GM19455 (cell line): ENCODE data around the gene MRPL43.
"Not testable (repeated sequence)": the region's sequence is repeated elsewhere in the genome, so short reads cannot be mapped to it uniquely, and the experiment has no call there.

Experiments
- ATAC-seq: cut with Tn5 transposase; IDR thresholded peaks from one replicate; pipeline ENCODE4 v1.9.1; 2021; ENCODE audit not compliant: unreplicated experiment

The MRPL43 gene

DNA sequence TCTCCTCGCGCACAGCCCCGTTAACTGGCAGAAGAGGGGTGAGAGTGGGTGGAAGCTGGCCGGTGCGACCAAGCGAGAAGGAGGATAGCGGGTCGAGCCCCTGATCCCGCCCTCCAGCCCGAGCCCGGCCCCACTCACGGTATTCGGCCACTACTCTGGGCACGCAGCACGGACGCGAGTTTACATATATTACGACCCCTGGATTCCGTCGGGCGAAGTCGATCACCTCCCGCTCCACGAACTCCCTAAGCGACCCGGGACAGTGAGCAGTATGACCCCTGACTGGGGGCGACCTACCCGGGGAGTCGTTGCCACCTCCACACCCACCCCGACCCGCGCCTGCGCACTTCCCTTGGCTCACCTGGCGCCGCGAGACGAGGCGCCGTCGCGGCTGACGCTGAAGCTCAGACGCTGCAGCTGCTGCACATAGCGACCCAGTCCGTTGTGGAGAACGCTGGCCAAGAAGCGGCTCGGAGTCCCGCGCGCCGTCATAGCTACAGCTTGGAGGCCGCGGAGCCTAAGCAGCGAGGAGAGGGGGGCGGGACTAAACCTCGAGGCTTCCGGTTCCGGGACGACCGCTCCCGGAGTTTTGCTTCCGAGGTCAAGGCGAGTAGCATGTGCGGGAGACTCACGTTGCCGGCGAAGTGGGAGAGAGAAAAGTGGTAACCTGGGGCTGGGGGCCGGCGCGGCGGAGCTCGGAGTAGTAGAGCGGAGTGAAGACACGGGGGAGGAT is at the start of gene MRPL43, which contains the start of gene TWNK:
TSS of gene MRPL43 (minus strand) at position 546 of the 733 bp plus-strand sequence. CDS start at position 492, 54 bp downstream.
TSS of gene TWNK (plus strand) at position 592 of the 733 bp plus-strand sequence. CDS start 668 bp downstream, outside the sequence.
- peak; percentile 75 for ATAC-seq

DNA sequence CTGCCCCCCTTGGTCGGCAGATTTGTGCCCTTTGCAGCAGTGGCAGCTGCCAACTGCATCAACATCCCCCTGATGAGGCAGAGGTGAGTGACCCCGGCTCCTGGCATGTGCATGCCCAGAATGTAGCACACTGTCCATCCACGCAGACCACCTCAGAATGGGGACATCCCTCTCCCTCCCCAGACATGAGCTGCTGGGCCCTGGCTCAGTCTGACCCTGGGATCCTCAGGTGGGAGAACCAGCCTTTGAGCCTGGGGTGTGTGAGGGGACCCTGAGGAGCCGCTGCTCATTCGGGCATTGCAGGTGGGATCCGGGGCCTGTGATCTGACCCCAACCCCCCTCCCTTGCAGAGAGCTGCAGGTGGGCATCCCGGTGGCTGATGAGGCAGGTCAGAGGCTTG is 49.4 kb upstream of the MRPL43 start:
- no peak for ATAC-seq

DNA sequence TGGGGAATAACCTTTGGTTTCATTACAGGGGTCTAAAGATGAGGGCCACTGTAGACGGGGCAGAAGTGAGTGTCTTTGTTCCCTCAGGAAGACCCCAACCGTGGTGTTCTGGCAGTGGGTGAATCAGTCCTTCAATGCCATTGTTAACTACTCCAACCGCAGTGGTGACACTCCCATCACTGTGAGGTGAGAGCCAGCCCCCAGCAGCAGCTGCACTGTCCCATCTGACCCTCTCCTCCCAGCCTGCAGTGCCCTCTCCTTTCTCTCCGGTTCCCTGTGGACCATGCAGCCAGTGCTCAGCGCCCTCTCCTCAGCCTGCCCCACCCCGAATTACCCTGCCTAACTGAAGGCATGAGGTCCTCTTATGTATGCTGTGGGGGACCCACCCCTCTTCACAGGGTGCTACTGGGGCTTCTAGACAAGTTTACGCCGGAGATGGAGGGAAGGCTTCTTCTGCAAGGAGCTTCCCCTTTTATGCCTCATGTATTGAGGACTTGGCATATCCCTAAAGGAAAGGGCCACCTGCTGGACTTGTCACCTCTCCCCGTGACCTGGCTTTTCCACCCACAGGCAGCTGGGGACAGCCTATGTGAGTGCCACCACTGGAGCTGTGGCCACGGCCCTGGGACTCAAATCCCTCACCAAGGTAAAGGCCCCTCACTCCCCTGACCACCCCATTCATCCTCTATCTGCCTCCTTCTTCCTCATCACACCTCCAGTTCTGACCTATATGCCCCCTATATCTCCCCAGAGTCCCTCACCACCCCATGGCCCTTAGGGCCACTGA is 48.8 kb upstream of the MRPL43 start:
- no peak for ATAC-seq

DNA sequence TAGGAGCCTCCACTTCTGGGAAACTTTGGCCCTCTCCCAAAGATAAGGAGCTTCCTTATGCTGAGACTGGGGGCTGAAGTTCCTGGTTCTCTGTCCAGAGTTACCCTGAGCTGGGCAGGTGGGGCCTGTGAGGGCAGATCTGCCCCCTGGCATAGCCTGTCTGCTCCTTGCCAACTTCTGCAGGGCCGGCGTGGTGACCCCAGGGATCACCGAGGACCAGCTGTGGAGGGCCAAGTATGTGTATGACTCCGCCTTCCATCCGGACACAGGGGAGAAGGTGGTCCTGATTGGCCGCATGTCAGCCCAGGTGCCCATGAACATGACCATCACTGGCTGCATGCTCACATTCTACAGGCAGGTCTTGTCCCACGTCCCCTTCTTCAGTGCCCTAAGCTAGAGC is 48.0 kb upstream of the MRPL43 start:
- ATAC-seq, result no peak

DNA sequence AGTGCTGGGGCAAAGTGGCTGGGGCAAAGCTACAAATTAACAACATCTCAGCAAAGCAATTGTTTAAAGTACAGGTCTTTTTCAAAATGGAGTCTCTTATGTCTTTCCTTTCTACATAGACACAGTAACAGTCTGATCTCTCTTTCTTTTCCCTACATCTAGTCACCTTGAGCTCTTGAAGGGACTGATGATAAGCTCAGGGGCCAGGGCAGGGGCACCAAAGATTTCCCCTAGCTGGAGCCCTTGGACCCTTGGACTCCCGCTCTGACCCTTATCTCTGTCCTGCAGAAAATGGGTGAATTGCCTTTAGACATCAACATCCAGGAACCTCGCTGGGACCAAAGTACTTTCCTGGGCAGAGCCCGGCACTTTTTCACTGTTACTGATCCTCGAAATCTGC is 47.1 kb upstream of the MRPL43 start:
- ATAC-seq, result not testable (repeated sequence)

DNA sequence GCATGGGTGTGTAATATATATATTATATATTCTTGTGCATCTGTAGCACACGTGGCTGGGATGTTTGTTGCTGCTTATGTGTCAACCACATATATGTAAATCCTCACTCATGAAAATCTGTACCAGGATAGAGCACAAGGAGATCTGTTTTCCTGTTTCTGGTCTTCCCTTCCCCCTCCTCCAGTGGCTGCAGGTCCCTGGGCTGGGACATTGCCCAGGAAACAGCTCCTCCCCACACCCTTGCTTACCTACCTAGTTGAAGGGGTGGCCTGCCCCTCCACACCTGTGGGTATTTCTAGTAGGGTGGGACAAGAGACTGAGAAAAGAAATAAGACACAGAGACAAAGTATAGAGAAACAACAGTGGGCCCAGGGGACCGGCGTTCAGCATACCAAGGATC is 46.0 kb upstream of the MRPL43 start:
- no peak for ATAC-seq

DNA sequence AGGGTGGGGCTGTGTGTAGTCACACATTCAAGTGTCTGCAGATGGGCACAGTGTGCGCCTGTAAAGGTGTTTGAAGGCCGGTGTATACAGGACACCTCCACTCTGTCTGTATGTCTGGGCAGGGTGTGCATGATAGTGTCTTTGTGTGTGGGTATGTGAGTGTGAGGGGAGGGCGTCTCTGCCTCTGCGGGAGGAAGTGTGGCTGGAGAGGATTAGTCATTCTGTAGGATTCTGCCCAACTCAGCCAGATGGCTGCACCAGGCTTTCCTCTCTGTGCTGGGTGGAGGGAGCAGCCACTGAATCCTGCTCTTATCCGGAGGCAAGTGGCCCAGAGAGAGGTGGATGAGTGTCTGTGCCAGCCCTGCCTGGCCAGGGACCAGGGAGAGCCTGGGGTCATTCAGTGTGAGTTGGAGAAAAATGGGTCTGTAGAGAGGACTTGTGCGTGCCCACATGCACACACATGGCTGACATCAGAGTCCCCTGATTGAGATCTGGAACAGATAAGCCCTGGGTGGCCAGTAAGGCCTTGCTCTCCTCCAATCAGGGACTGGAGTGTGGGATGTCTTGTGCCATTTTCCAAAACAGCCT is 45.4 kb upstream of the MRPL43 start:
- no peak for ATAC-seq

DNA sequence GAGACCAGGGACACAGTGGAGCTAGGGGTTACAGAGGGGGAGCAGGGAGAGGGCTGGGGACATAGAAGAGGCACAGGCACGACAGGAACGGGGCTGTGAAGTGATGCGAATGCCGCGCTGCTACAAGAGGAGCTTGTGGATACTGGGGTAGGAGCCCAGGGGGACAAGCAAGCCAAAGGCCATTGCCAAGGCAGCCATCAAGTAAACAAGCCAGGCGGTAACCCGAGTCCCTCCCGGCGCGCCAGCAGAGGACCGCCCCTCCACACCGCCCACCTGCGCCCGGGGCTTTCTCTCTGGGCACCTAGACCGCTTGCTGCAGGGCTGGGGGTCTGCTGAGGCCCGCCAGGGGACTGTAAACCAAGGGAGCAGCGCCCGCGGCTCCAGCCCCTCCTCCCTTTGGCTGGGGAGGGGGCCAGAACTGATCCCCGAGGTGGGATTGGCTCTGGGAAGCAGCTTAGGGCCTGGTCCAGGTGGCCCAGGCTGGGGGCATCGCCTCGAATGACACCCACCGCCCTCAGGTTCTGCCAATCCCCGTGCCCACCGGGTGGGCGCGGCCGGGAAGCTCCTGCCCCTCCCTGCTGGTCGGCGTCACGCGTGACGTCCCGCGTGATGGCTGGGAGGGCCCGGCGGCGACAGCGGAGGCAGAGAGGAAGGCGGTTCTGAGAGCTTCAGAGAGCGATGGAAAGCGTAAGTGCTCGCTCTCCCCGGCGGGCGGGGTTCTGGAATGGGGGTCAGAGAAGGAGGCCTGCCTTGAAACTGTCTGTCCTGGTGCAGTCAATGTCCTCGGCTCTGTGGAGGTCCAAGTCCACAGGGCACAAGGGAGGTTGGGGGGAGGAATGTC is 44.7 kb upstream of the MRPL43 start:
- no peak for ATAC-seq

DNA sequence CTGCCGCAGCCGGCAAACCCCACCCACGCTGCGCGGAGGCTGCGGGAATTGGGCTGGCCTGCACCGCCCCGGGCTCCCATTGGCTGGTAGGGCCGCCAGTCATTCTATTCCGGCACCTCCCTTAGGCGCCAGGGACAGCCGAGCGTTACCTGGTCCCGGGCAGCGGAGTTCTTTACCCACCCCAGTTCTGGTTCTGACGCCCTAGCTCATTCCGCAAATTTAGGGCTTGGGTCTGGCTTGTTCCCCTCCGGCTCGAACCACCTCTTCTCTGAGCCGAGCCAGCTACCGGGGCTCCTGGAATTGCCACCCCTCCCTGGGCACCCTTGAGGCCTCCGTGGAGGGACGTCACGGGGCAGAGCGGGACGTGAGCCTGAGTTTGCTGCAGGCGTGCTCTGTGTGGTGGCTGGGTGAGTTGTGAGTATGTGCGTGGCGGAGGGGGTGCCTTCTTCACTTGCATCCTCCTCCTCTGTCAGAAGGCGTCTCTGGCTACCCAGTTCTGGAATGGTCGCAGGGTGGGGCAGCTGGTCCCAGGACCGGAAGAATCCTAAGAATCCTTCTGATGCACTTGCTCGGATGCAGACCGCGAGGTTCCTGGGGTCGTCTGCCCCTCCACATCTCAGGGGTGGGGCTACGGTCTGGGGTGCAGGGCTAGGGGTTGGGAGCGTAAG is 44.0 kb upstream of the MRPL43 start, which contains the start of the genes PDZD7 and SFXN3:
TSS of gene PDZD7 (minus strand) at position 2 of the 668 bp plus-strand sequence. CDS start 910 bp downstream, outside the sequence.
TSS of gene SFXN3 (plus strand) at position 107 of the 668 bp plus-strand sequence. CDS start 3,461 bp downstream, outside the sequence.
- peak; percentile 86 for ATAC-seq

DNA sequence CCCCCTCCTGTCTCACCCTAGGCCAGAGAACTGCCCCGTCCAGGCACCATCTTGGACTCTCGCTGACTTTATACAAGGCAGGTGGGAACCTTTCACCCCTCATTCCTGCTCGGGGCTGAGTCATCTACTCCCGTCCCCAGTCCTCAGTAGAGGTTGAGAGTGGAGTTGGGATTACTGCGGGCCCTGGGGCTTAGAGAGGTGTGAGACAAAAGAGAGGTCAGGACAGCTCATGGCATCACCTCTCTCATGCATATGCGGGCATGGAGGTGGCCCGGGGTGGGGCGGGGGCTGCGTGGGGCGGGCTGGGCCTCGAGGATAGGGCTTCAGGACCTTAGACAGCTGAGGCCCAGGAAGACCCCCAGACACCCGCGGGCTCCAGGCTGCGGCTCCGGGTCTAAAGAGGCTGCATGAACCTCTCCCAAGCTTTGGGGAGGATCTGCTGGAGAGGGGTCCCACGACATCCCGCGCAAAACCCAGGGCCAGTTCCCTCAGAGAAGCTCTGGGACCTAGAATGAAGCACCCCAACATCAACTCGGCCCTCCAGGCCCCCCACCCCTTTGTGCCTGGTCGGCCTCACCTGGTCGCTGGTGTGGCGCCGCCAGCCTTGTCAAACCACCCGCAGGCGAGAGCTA is 43.3 kb upstream of the MRPL43 start:
- no peak for ATAC-seq

DNA sequence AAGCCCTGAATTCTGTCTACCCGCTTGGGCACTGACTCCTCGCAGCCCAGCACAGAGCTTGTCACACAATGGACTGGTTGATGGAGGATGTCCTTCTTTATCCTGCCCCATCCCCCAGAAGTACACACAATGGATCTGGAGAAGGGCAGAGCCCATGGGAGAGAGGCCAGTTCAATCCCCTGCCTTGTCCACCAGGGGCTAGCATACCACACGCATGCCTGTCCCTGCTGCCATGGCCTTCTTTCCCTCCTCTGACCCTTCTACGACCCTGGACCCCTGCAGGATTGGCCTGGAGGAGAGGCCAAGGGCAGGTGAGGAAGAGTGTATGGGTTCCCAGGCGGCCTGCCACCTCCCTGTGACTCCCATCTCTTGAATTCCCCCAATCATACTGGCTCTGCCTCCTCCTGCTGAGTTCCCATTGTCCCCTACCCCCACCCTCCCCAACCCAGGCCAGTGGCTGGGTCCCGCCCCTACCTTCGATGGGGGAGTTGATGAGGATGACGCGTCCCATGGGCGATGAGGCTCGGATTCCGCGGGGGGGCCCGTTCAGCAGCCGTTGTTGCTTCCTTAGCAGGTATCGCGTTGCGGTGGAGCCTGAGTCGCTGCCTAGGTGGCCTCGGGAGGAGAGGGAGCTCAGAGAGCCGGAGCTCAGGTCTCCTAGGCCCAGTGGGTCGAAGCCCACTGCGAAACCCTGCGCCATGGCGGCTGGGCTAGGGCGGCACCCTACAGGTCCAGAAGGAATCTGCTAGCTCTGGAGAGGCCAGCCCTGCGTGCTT is 42.4 kb upstream of the MRPL43 start:
- ATAC-seq, result no peak

DNA sequence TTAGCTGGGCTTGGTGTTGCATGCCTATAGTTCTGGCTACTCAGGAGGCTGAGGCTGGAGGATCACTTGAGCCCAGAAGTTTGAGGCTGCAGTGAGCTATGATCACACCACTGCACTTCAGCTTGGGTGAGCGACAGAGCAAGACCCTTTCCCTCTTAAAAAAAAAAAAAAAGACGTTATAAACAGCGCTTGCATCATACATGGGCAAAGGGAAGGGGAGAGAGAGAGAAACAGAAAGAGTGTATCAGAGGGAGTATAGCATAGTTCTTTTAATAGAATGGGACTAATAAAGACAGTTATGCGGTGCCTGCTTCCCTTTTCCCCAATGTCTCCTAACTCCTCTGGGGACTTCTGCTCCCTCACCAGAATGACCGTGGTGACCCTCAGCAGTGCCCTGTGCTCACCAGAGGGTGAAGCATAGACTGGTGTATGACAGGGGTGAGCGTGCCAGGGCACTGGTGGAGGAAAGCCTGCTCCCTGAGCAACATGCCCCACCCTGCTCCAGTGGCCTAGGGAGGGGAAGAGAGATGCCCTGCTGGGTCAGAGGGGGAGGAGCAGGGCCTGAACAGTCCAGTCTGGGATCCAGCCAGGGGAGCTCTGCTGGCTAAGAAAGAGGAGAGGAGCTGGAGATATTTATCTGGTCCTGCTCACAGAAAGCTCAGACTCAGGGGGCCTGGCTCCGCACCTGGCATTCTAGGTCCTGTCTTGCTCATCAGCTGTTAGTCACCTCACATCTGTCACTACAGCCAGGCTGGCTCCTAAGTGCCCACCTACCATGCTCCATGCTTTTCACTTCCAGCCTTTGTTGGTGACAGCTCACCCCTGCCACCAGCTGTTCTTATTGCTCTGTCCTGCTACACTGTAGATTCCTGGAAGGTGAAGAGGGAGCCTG is 41.4 kb upstream of the MRPL43 start:
- no peak for ATAC-seq

DNA sequence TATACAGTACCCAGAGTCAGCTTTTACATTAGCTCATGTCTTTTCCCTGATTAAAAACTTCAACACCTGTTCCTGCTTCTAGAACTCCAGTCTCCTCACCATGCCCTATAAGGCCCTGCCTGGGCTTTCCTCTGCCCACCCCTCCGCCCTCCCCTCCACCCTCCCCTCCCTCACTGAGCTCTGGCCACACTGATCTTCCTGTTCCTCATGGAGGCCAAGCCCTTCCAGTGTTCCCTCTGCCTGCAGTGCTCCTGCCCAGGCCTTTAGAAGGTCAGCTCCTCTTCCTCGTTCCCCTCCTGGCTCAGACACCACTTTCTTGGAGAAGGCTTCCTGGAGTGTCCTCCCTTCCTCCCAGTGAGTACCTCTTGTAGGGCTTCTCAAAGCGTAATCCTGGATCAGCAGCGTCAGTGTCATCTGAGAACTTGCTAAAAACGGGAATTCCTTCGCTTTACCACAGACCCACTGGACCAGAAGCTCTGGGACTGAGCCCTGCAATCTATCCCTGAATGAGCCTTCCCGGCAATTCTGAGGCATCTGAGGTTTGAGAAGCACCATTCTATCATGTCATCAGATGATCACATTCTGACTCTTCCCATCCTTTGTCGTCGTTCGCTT is 39.9 kb upstream of the MRPL43 start:
- ATAC-seq, result no peak

DNA sequence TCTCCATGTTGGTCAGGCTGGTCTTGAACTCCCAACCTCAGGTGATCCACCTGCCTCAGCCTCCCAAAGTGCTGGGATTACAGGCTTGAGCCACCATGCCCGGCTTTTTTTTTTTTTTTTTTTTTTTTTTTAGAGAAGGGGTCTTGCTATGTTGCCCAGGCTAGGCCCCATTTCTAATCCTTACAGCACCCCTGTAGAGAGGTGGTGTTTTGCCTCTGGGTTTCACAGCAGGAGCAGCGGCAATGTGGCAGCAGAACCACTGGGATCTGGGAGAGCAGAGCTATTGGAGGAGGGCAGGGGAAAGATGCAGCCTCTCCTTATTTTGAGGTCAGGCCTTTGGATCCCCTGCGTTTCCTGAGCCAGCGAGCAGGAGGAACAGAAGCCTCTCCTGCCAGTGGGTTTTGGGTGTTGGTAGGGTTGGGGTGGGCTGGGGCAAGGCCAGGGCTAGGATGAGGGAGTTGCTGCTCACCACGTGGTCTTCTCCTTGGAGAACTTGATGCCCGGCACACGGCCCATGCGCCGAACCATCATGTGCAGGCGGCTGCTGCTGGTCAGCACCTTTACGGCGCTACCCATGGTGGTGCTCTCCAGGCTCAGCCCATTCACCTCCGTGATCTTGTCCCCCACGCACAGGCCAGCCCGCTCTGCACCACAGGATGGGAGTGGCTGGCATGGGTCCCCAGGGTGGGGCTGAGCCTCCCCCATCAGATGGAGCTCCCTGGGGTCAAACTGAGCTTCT is 35.8 kb upstream of the MRPL43 start:
- no peak for ATAC-seq

DNA sequence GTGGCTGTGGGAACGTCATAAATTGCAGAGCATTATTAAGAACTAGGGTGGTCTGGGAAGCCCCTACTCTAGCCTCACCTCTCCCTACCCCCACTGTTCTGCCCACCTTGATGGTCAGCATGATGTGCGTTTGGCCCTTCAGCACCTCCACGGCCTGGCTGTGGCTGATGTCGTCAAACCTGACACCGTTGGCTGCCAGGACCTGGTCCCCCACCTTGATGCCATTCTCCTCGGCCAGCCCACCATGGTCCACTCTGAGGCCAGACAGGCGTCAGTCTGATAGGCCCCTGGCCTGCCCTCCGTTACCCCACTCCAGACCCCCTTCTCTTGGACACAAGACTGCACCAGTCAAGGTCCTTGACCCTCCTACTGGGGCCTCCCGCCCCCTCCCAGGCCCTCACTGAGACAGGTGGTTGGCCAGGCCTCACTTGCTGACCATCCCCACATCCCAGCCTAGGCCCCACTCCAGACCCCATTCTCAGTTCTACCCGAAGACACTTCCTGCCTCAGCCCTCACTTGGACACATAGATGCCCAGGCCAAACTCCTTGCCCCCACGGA is 34.5 kb upstream of the MRPL43 start:
- ATAC-seq, result no peak

DNA sequence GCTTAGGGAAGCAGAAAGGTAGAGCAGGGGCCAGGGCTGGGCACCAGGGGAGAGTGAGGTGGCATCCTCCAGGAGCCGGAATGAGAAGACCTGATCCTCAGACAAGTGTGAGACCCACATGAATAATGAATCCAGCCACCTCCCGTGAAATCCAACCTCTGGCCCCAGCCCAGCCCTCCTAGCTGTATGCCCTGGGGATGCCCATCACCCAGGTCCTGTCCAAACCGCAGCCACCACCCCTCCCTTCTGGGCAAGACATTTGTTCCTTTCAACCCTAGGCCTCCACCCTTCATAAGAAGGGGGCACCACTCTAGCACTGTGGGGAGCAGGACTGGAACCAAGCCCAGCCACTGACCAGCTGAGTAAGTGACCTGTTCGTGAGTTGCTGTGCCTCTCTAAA is 33.9 kb upstream of the MRPL43 start:
- ATAC-seq, result no peak
